Skin epidermis (tissue), 12 donors: ENCODE measurements around the gene MRPL54.

Experiments
- H3K27ac ChIP-seq, 21 experiments: fragments of 200-600 bp; sonication (generic) in 11 of 21; one replicate each; pipeline ENCODE4 v1.5.0; 2020; ENCODE audit warnings: mild to moderate bottlenecking in 3 of 21, inconsistent platforms in 2 of 21, moderate library complexity in 2 of 21
- H3K4me3 ChIP-seq, 7 experiments: fragments of 200-600 bp; sonication (generic) in 2 of 7; one replicate each; pipeline ENCODE4 v1.5.0; 2020; ENCODE audit warnings: inconsistent platforms in 2 of 7, mild to moderate bottlenecking in 2 of 7, moderate library complexity in 1 of 7

The MRPL54 gene

DNA sequence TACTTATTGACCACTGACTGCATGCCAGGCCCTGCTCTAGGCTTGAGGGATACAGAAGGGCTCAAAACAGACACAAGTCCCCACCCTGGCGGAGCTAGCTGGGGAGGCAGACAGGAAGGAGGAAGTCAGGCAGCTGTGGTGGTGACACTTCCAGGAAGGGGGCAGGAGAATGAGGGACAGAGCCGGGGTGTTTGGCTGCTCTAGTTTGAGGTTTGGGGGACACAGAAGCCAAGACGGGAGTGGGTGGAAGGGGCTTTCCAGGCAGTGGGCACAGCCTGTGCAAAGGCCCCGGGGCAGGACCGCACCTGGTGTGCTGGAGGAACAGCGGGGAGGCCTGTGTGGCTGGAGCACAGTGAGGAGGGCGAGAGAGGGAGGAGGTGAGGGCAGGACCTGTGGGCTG is 4.0 kb downstream of the MRPL54 start:
- Histone ChIP-seq H3K27ac (no peak overlapping the region), H3K4me3 (no peak overlapping the region)

DNA sequence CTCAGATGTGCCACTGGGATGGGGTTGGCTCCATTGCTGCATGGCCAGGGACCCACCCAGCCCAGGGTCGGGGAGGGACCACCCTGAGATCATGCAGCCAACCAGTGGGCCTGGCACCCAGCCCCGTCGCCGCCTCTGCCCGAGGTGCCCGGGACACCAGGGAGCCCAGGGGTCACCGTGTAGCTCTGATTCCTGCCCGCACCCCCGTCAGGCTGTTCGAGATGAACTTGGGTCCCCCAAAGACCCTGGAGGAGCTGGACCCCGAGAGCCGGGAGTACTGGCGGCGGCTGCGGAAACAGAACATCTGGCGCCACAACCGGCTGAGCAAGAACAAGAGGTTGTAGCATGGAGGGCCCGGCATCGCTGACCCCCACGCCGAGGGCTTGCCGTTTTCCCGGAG is 4.6 kb downstream of the MRPL54 start:
- no peak overlapping the region for H3K4me3 ChIP-seq
- no peak overlapping the region for H3K27ac ChIP-seq

DNA sequence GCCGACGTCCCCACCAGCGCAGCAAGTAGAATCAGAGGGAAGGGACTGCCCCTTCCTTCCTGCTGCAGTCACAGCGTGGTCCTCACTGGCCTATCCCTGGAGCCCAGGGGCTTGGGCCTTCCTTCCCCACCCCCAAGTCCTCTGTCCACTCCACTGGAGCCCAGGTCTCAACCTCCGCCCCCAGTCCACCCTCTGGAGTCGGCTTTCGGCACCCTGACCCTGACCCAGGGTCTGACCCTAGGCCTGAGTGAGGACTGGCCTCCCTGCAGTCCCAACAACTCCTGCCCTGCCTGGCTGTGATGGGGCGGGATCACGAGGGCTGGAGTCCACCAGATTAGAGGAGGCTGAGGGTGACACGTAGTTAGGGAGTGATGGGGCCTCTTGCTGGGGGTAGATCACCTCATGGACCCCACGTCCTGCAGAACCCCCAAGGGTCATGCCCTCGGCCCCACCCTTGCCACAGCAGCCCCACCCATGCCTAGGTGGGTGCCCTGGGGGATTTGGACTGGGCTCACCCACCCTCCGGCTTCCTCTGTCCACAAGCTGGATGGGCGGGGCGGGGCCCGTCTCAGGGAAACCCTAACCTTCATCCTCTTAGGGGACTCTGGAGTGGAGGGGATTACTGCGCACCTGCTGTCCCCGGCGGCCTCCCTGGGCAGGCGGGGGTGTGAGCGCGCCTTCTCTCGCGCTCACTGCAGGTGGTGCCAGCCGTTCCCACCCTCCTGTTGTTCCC is 5.7 kb downstream of the MRPL54 start:
- Histone ChIP-seq H3K4me3 (no peak overlapping the region), H3K27ac (no peak overlapping the region)

DNA sequence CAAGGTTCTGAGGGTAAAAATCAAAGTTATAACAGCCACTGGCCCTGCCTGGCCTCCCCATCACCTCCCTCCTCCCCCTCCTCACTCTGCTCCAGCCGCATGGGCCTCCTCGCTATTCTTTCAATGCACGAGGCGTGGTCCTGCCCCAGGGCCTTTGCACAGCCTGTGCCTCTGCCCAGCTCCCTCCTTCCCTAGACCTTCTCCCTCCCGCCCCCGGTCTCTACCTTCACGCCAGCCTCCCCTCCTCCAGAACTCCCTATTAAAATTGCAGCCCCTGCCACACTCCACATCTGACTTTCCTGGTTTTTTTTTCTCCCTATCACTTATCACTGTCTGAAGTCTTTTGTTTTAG is 6.2 kb downstream of the MRPL54 start:
- Histone ChIP-seq H3K4me3 (no peak overlapping the region), H3K27ac (no peak overlapping the region)

DNA sequence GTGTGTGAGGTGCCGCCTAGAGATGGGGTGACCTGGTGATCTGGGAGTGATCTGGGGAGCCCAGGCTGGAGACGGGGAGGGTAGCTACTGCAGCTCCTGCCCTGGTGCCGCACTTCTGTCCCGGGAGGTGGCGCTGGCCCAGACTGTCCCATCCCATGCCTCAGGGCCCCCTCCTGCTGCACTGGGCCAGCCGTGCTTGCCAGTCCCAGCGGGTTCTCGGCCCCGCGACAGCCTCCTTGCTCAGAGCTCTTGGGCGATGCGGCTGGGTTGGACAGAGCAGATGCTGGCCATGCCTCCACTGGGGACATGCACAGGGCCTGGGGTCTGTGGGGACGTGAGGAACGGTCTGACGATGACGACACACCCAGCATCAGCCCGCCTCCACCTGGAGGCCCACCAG is 7.0 kb downstream of the MRPL54 start:
- no peak overlapping the region for H3K27ac ChIP-seq
- no peak overlapping the region for H3K4me3 ChIP-seq

DNA sequence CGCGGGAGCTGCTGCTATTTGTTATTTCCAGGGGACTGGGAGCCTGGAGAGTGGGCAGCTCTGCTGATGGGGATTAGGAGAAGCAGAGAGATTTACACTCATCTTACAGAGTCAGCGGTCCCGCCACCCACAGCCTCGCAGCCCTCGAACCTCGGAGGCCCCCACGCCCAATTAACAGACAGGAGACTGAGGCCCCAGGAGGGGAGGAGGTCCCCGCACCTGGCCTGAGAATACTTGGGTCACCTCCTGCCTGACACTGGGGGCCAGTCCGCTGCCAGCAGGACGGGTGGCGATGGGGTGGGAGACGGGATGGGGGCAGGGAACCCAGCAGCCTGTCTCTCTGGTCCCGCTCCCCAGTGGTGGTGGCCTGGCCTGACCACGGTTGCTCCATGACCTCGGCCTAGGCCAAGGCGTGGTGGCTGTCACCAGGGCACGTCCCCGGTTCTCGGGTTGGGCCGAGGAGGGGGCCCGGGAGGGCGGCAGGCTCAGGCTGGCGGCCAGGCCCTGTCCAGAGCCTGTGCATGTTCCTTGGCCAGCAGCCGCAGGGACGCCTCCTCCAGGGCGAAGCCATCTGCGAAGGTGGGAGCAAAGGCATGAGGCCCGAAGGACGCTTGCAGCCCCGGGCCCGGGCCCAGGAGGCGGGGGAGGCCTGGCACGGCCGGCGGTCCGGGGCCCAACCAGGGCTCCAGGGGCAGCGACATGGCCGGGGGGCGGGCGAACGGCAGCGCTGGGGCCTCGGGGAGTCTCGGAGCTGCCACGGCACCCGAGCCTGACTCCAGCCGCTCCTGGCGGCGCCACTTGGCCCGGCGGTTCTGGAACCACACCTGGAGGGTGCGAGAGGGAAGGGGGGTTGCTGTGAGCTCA is 7.9 kb downstream of the MRPL54 start:
- no peak overlapping the region for H3K27ac ChIP-seq
- H3K4me3 ChIP-seq, result no peak overlapping the region

DNA sequence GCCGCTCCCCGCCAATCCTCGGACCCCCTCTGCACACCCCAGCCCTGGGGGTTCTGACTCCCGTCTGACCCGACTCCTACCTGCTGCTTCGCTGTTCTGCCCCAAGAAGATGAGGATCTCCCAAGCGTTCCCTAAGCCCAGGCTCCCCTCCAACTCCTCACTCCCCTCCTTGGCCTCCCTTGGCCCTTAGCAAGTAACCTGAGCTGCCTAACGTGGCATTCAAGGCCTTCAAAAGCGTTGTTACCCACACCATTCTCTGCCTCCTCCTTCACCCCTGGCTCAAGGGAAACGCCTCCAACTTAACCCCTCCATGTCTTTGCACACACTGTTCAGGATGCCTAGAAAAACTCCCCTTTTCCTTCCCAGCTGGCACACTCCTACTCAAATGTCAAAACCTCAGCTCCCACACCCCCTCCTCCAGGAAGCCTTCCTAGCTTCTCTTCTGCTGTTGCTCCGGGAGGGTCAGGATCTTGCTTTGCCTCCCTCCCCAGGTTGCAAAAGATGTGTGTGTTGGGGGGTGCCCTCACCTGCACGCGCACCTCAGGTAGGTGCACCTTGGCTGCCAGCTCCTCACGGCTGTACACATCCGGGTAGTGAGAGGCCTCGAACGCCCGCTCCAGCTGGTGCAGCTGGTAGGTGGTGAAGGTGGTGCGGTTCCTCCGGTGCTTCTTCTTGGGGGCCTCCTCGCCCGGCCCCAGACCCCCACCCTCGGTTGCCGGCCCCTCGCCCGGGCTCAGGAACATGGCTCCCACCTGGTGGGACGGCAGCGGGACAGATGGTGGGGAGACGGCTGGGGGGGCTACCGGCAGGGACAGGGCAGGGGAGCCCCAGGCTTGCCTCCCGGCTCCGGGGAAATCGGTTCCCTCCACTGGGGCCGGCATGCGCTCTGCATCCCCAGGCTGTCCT is 8.8 kb downstream of the MRPL54 start:
- H3K4me3 ChIP-seq, result no peak overlapping the region
- no peak overlapping the region for H3K27ac ChIP-seq

DNA sequence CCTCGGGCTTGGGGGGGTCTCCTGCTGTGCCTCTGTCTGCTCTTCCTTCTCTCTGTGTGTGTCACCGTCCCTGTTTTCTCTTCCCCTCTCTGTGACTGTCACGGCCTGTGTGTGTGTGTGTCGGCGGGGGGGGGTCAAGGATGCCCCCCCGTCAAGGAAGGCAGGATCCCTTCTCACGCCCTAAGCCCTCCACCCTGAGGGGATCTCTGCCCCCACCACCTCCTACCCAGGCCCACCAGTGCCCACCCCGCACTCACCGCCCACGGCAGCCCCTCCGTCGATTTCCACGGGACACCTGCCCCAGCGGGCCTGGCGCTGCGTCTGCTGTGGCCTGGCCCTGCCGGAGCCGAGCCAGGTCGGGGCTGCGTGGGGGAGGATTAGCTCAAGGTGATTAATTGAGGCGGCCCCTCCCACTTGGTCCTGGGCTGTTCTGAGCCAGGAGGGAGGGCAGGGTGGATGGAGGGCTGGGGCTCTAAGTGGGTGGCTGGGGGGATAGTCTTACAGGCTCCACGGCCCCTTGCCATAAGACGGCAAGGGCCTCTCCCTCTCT is 9.5 kb downstream of the MRPL54 start, which contains the start of gene RAX2:
Gene RAX2, minus strand, starts transcription at position 323 of the 550 bp plus-strand sequence. CDS start 486 bp downstream, outside the sequence.
- Histone ChIP-seq H3K27ac (no peak within 1 kb of the TSS), H3K4me3 (no peak within 1 kb of the TSS)

DNA sequence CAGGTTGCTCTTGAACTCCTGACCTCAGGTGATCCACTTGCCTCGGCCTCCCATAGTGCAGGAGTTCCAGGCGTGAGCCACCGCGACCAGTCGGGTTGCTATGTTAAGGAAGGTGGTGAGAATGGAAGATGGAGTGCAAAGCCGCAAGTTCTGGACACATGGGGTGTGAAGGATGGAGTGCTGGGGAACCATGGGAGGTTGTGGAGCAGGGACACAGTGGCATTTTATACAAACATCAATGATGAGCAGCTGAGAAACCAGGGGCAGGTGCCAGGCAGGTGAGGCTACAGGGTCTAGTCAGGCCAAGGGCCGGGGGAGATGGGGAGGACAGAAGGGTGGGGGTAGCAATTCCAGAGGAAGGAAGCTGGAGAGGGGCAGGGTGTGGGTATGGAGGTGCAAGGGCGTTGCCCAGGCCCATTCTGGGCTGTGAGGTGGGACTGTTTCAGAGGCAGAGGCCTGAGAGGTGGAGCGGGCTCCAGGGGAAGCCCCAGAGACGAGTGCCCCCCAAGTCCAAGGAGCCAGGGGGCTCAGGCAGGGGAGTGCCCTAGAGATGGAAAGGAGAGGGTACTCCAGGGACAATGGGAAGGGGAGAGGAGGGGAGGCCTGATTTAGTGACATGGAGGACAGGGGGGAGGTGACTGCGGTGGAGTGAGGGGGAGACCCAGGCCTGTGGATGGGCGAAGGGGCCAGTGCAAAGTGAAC is 11.5 kb downstream of the MRPL54 start:
- Histone ChIP-seq H3K4me3 (no peak overlapping the region), H3K27ac (no peak overlapping the region)

DNA sequence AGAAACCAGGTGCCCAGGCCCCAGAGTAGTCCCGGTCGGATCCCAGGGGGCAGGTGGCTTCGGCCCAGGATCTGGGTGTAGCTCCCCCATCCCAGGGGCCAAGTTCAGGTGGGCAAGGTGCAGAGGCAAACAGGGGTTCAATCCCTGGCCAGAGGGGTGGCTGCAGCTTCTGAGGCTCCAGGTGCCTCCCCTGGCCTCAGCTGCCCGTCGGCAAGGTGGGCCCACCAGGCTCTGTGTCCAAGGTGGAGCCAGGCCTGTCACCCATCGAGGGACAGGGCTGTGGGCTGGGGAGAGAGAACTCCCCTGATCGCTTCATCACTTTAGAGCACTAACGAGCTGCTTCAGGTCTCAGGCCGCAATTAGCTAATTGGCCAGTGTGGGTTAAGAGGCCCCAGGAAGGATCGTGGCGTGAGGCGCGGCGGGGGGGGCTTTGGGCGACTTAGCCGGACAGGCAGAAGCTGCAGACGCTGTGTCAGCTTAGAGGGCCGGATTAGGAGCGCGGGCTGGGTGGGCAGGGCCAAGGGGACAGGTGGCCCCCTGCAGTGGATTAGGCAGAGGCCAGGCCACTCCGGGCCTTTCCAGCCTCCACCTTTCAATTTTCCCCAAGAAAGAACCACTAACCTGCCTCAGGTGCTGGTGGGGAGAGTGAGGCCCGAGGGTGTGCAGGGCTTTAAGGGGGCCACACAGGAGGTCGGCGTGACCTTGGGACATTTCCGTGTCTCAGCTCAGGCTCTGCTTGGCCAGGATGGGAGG is 12.3 kb downstream of the MRPL54 start:
- Histone ChIP-seq H3K27ac (no peak overlapping the region), H3K4me3 (no peak overlapping the region)

DNA sequence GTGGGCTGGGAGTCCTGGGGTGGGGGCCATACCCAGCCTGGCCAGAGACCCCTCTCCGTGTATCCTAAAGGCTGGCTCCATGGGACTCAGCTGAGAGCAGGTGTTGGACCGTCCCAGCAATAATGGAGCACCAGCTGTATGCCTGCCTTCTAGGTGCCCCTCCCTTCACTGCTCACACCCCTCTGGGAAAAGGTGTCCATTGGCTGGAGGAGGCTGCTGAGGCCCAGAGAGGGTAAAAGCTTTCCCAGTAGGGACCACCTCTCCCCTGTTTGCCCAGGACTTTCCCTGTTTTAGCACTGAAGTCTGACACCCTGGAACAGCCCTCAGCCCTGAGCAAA is 12.9 kb downstream of the MRPL54 start:
- no peak overlapping the region for H3K27ac ChIP-seq
- no peak overlapping the region for H3K4me3 ChIP-seq

DNA sequence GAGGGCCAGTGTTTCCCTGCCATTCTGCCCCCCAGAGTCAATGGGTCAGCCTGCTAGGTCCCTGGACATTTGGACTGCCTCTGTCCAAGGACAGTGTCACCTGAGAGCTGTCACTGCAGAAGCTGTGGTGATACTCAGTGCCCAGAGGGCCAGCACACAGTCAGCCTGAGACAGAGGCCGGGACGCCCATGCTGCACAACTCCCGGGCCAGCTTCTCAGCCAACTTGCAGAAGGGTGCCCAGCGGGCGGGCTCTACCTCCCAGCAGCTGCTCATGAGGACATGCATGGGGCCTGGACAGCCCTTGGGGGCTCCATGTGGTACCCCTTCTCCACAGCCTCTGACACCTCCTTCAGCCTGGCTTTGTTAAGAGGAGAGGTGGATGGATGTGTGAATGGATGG is 13.3 kb downstream of the MRPL54 start:
- H3K27ac ChIP-seq, result no peak overlapping the region

DNA sequence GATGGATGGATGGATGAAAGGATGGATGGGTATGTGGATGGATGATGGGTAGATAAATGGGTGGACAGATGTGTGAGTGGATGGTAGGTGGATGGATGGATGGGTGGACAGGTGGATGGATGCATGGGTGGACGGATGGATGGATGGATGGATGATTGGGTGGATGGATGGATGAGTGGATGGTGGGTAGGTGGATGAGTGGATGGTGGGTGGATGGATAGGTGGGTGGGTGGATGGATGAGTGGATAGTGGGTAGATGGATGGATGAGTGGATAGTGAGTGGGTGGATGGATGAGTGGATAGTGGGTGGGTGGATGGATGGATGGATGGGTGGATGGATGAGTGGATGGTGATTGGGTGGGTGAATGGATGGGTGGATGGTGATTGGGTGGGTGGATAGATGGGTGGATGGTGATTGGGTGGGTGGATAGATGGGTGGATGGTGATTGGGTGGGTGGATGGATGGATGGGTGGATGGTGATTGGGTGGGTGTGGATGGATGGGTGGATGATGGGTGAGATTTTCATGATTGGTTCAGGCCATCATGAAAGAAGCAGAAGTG is 14.1 kb downstream of the MRPL54 start:
- Histone ChIP-seq H3K4me3 (no peak overlapping the region), H3K27ac (no peak overlapping the region)

More for the DNA sequence above, 13.3 kb downstream of the MRPL54 start:
- H3K4me3 ChIP-seq, result no peak overlapping the region

DNA sequence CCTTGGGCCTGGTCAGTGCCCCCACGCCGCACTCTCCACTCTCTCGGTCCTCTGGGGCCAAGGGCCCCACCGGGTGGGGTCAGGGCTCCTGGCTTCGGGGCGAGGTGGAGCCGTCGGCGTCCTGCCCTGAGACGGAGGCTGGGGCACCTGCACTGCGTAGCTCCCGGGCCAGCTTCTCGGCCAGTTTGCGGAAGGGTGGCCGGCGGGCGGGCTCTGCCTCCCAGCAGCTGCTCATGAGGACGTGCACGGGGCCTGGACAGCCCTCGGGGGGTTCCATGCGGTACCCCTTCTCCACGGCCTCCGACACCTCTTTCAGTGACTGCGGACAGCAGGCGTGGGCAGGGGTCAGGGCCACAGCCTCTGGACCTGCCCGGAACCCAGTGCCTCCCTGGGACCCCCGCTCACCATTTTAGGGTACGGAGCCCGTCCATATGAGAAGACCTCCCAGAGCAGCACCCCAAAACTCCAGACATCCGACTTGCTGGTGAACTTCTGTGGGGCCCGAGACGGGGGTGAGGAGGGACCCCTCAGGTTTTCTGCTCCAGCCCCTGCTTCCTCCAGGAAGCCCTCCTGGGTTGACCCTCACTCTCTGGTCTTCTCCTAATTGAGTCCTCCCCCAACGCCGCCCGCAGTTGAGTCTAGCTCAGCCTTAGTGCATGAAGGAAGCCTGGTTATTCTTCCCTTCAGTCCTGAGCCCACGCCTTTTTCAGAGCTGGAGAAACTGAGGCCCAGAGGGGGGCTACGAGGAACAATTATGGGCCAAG is 15.8 kb downstream of the MRPL54 start:
- H3K27ac ChIP-seq, result no peak overlapping the region
- no peak overlapping the region for H3K4me3 ChIP-seq

DNA sequence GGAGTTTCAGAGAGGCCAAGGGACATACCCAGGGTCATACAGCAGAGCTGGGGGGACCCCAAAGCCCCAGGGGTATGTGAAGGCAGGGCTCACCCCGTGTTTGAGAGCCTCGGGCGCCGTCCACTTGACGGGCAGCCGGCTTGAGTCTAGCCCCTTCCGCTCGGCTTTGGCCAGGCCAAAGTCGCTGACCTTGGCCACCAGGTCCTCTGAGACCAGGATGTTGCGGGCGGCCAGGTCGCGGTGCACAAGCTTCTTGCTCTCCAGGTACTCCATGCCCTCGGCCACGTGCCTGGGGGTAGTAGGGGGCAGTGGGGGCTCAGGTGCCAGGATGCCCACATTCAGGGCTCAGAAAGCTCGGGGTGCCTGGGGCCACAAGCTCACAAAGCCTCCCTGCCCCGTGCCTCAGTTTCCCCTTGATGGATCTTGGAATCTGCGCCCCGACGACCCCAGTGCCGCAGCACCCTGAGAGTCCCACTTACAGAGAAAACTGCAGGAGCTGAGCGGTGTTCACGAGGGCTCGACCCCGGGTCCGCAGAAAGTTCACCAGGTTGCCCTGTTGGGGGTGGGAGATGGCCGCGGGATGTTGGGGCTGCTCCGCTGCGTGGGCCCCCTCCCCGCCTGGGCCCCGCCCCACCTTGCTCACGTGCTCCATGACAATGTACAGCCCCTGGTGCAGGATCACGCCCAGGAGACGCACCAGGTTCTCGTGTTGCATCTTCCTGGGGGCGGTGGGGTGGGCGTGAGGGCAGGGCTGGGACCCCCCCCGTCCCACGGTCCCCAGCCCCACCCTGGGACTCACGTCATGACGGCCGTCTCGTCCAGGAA is 16.6 kb downstream of the MRPL54 start:
- H3K27ac ChIP-seq, result no peak overlapping the region
- H3K4me3 ChIP-seq, result no peak overlapping the region

DNA sequence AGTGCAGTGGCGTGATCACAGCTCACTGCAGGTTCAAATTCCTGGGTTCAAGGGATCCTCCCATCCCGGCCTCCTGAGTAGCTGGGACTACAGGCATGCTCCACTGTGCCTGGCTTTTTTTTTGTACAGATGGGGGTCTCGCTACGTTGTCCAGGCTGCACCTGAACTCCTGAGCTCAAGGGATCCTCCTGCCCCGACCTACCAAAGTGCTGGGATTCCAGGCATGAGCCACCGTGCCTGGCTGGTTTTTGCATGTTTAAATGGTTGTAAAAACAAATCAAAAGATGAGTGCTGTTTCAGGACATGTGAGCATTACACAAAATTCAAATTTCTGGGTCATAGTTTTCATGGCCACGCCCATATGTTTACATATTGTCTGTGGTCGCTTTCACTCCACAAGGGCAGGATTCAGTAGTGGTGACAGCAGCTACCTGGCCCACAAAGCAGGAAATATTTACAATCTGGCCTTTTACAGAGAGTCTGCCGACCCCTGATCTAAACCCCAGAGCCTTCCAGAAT is 18.4 kb downstream of the MRPL54 start:
- no peak overlapping the region for H3K27ac ChIP-seq

DNA sequence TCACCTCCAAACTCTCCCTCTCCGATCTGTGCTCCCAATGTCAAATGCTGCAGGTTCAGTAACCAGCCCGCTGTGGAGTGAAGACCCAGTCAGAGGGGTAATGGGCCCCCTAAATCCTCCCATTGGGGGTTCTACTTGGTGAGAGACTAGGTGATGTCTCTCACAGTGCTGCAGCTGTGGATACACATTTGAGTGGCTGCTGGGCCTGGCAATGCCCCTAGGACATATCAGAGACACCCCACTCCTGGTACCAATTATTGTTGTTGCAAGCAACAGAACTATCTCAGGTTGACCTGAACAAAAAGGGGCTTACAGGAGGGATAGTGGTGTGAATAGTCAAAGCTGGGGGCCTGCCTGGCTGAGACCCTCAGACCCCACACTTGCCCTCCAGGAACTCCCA is 19.1 kb downstream of the MRPL54 start:
- no peak overlapping the region for H3K27ac ChIP-seq

More for the DNA sequence above, 18.4 kb downstream of the MRPL54 start:
- no peak overlapping the region for H3K4me3 ChIP-seq

More for the DNA sequence above, 19.1 kb downstream of the MRPL54 start:
- H3K4me3 ChIP-seq, result no peak overlapping the region
